IMR-90 (cell line): ENCODE results near the gene KLF8. TPM values are rescaled to one million over a fixed set of nuclear protein-coding genes. Genes with fewer than 3 reads are reported as not detected.
"Not testable (repeated sequence)": the region's sequence is repeated elsewhere in the genome, so short reads cannot be mapped to it uniquely, and the experiment has no call there.

Experiments
- ATAC-seq: fragments of 200-7000 bp; cut with Tn5 transposase; 2 replicates; pipeline ENCODE4 v1.9.1; 2020; ENCODE audit warnings: low read depth, mild to moderate bottlenecking, moderate library complexity
- BruUV-seq: library from RNA; stranded (reverse); fragments of 400-500 nt; replicated peaks from 2 replicates; lab custom pipeline; 2021; lab: Mats Ljungman, UMichigan
- CTCF ChIA-PET: fragments of 300-600 bp; formaldehyde crosslinking; extraction: SDS; loops from one replicate; lab custom pipeline; 2021; ENCODE audit warnings: antibody characterized with exemption; lab: Yijun Ruan, JAX
- POLR2A ChIA-PET: fragments of 300-600 bp; sonication (Branson Sonifier 250); formaldehyde crosslinking; loops from one replicate; lab custom pipeline; 2022; ENCODE audit warnings: antibody characterized with exemption; ENCODE audit not compliant: unreplicated experiment; lab: Charles Lee
- DNase-seq: peaks from one replicate; pipeline ENCODE4 v3.0.0; 2013
- H2AFZ ChIP-seq: replicated peaks from 2 replicates; pipeline ENCODE3; 2013; ENCODE audit warnings: low read length, mild to moderate bottlenecking; ENCODE audit not compliant: poor library complexity
- H2AK5ac ChIP-seq: 2 replicates; pipeline ENCODE4 v1.6.1; 2013; ENCODE audit warnings: low read depth, low read length, inconsistent platforms
- H2AK9ac ChIP-seq: replicated peaks from 2 replicates; pipeline ENCODE3; 2013; ENCODE audit warnings: mild to moderate bottlenecking, low read depth, low read length, moderate library complexity; ENCODE audit not compliant: poor library complexity
- H2BK120ac ChIP-seq: 2 replicates; pipeline ENCODE4 v1.6.1; 2013; ENCODE audit warnings: low read depth, low read length, inconsistent platforms
- H2BK15ac ChIP-seq: 3 replicates; pipeline ENCODE4 v1.6.1; 2013; ENCODE audit warnings: low read depth, low read length, inconsistent platforms
- H2BK20ac ChIP-seq: 2 replicates; pipeline ENCODE4 v1.6.1; 2013; ENCODE audit warnings: low read depth, mild to moderate bottlenecking, inconsistent platforms, low read length, moderate library complexity
- H2BK5ac ChIP-seq: 2 replicates; pipeline ENCODE4 v1.6.1; 2013; ENCODE audit warnings: mild to moderate bottlenecking, low read depth, low read length, inconsistent platforms; ENCODE audit not compliant: poor library complexity, severe bottlenecking
- H3K14ac ChIP-seq: replicated peaks from 2 replicates; pipeline ENCODE4 v1.6.1; 2013; ENCODE audit warnings: low read depth, low read length, inconsistent platforms
- H3K18ac ChIP-seq: 2 replicates; pipeline ENCODE4 v1.6.1; 2013; ENCODE audit warnings: low read depth, low read length, control low read depth
- H3K23ac ChIP-seq: 2 replicates; pipeline ENCODE4 v1.6.1; 2013; ENCODE audit warnings: low read depth, low read length, inconsistent platforms
- H3K27ac ChIP-seq: 2 replicates; pipeline ENCODE4 v1.5.1; 2013; ENCODE audit warnings: mild to moderate bottlenecking, control low read depth, low read length; ENCODE audit not compliant: insufficient read depth
- H3K27me3 ChIP-seq: 2 replicates; pipeline ENCODE4 v1.6.1; 2013; ENCODE audit warnings: low read length; ENCODE audit not compliant: control insufficient read depth, insufficient read depth
- H3K36me3 ChIP-seq: 2 replicates; pipeline ENCODE4 v1.6.1; 2013; ENCODE audit warnings: low read length, mixed read lengths; ENCODE audit not compliant: control insufficient read depth, insufficient read depth
- H3K4ac ChIP-seq: 2 replicates; pipeline ENCODE4 v1.6.1; 2013; ENCODE audit warnings: low read depth, low read length, inconsistent platforms
- H3K4me1 ChIP-seq: 2 replicates; pipeline ENCODE4 v1.6.1; 2013; ENCODE audit warnings: low read length, mixed read lengths; ENCODE audit not compliant: control insufficient read depth, insufficient read depth
- H3K4me2 ChIP-seq: 2 replicates; pipeline ENCODE4 v1.6.1; 2013; ENCODE audit warnings: low read depth, mild to moderate bottlenecking, control low read depth, low read length, moderate library complexity
- H3K4me3 ChIP-seq: 2 replicates; pipeline ENCODE4 v1.5.1; 2013; ENCODE audit warnings: low read depth, mild to moderate bottlenecking, control low read depth, low read length, moderate library complexity; ENCODE audit not compliant: insufficient read depth
- H3K56ac ChIP-seq: 2 replicates; pipeline ENCODE4 v1.6.1; 2013; ENCODE audit warnings: low read length, inconsistent platforms; ENCODE audit not compliant: insufficient read depth; ENCODE audit errors: extremely low read depth
- H3K79me1 ChIP-seq, 2 experiments: 2 replicates each; pipeline ENCODE4 v1.6.1; 2013; ENCODE audit warnings: low read length in 2 of 2, inconsistent platforms in 1 of 2, low read depth in 1 of 2
- H3K9ac ChIP-seq: 2 replicates; pipeline ENCODE4 v1.6.1; 2013; ENCODE audit warnings: low read depth, low read length, control low read depth
- H3K9me1 ChIP-seq: 2 replicates; pipeline ENCODE4 v1.6.1; 2013; ENCODE audit warnings: low read length, inconsistent platforms; ENCODE audit not compliant: insufficient read depth
- H3K9me3 ChIP-seq: 2 replicates; pipeline ENCODE4 v1.6.1; 2013; ENCODE audit warnings: low read length; ENCODE audit not compliant: control insufficient read depth, insufficient read depth
- H4K20me1 ChIP-seq: 2 replicates; pipeline ENCODE4 v1.6.1; 2013; ENCODE audit warnings: low read length, inconsistent platforms; ENCODE audit not compliant: insufficient read depth
- H4K5ac ChIP-seq: 2 replicates; pipeline ENCODE4 v1.6.1; 2013; ENCODE audit warnings: mild to moderate bottlenecking, low read depth, low read length, control low read depth
- H4K8ac ChIP-seq, 2 experiments: 2 replicates each; pipeline ENCODE4 v1.6.1; 2013; ENCODE audit warnings: low read depth in 2 of 2, low read length in 2 of 2, control low read depth in 1 of 2, inconsistent platforms in 1 of 2
- H4K91ac ChIP-seq: 2 replicates; pipeline ENCODE4 v1.6.1; 2013; ENCODE audit warnings: low read depth, low read length, inconsistent platforms; ENCODE audit not compliant: insufficient read depth
- WGBS, 2 experiments: methylation state at CpG; one replicate each; pipeline versions ENCODE4 v1.1.5 to v1.1.7; 2013; ENCODE audit warnings: missing lambda C conversion rate in 2 of 2; ENCODE audit not compliant: insufficient read length in 1 of 2; ENCODE audit errors: extremely low coverage in 2 of 2; 5-methylcytosine and 5-hydroxymethylcytosine counted together
- dilution Hi-C: fragments of 300-500 bp; cut with HindIII; formaldehyde crosslinking; loops from one replicate; pipeline ENCODE4 v1.14.3; 2018; ENCODE audit warnings: low sequenced_read_pairs; ENCODE audit not compliant: unreplicated experiment
- in situ Hi-C: fragments of 300-500 bp; cut with MboI; formaldehyde crosslinking; loops from 3 replicates; pipeline ENCODE4 v1.14.3; 2019; ENCODE audit warnings: low sequenced_read_pairs, inconsistent platforms, mixed read lengths
- intact Hi-C: fragments of 100-400 bp; cut with micrococcal nuclease; formaldehyde crosslinking; loops from 2 replicates; pipeline ENCODE4 v1.10.0; 2022
- polyA plus RNA-seq, 3 experiments: library from polyadenylated mRNA; depleted of rRNA; stranded (reverse); fragments of >200 nt; gene quantifications; 2 replicates each; pipeline ENCODE4 v1.2.3, GENCODE V29; 2012; ENCODE audit warnings: low replicate concordance in 1 of 3
- total RNA-seq: library from RNA; depleted of rRNA; stranded (reverse); fragments of >200 nt; gene quantifications from 2 replicates; pipeline ENCODE4 v1.2.3, GENCODE V29; 2012
- TF ChIP-seq, protein P1 (sequence below): conservative IDR thresholded peaks from 2 replicates; pipeline ENCODE4 v1.5.1; 2012; ENCODE audit warnings: mild to moderate bottlenecking, low read depth, low read length, improper control_type of control experiment

KLF8 gene
- total and polyA plus RNA-seq, 2 of the 4 experiments (the other 2 are of a cell fraction) = 0.07 TPM; not detected in 1

DNA sequence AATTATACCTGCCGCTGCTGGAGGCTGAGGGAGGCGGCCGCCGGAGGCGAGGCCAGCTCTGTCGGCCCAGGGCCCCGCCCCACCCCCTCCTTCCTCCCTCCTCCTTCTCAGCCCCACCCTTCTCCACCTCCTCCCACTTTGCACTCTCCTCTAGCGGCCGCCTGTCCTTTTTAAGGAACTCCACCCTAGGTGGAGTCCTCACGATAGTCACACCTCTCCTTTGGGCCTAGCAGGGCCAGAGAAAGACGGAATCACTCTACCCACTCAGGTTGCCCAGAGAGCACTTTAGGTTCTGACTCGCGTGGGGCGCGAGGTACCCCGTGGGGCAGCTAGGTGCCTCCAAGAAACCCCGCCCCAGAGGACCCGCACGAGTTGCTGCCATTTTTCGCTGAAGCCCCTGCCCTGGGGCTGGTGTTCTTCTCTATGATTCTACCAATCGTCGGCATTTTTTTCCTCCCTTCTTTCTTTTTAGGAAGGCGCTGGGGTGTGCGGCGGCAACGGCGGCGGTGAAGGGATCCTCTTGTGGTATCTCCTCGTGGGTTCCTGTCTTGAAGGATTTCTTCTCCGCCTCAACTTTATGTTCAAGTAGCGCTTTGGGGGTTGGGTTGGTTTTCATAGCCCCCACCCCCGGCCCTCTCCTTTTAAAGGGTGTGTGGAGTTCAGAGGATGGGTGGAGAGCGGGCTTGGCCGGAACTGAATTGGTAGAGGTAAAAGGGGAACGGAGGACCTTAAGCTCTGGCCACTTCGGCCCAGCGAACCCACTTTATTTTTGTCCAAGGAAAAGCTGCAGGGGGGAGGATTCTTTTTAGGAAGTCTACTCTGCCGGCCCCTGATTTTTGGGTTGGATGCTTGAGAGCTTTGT, at the start of gene KLF8 (continued):
- TF ChIP-seq, protein P1, sequence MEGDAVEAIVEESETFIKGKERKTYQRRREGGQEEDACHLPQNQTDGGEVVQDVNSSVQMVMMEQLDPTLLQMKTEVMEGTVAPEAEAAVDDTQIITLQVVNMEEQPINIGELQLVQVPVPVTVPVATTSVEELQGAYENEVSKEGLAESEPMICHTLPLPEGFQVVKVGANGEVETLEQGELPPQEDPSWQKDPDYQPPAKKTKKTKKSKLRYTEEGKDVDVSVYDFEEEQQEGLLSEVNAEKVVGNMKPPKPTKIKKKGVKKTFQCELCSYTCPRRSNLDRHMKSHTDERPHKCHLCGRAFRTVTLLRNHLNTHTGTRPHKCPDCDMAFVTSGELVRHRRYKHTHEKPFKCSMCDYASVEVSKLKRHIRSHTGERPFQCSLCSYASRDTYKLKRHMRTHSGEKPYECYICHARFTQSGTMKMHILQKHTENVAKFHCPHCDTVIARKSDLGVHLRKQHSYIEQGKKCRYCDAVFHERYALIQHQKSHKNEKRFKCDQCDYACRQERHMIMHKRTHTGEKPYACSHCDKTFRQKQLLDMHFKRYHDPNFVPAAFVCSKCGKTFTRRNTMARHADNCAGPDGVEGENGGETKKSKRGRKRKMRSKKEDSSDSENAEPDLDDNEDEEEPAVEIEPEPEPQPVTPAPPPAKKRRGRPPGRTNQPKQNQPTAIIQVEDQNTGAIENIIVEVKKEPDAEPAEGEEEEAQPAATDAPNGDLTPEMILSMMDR = no peak

DNA sequence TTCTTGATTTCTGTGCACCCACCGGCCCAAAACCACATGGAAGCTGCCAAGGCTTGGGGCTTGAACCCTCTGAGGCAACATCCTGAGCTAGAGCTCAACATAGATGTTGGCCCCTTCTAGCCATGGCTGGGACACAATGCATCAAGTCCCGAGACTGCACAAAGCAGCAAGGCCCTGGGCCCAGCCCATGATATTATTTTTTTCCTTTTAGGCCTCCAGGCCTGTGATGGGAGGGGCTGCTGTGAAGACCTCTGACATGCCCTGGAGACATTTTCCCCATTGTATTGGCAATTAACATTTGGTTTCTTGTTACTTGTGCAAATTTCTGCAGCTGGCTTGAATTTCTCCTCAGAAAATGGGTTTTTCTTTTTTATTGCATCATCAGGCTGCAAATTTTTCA, 25.2 kb upstream of the KLF8 start:
- H4K8ac ChIP-seq, H3K27me3 ChIP-seq, H4K5ac ChIP-seq, H3K14ac ChIP-seq, H3K23ac ChIP-seq, H3K4ac ChIP-seq, DNase-seq, H3K27ac ChIP-seq, in situ Hi-C loops, H3K56ac ChIP-seq, ATAC-seq, H3K9me3 ChIP-seq, H2BK20ac ChIP-seq, H2AK9ac ChIP-seq, dilution Hi-C loops, H3K18ac ChIP-seq, H3K36me3 ChIP-seq, POLR2A ChIA-PET, H3K9ac ChIP-seq, H4K91ac ChIP-seq, H3K4me2 ChIP-seq, CTCF ChIA-PET, H2AK5ac ChIP-seq, H3K9me1 ChIP-seq, BruUV-seq, H3K4me3 ChIP-seq, H3K79me1 ChIP-seq, H2BK120ac ChIP-seq, H2AFZ ChIP-seq, H4K20me1 ChIP-seq, intact Hi-C loops, H2BK15ac ChIP-seq, H2BK5ac ChIP-seq, H3K4me1 ChIP-seq: not testable (repeated sequence)
- 17% methylated on average over 1 of the region's 2 CpGs; no CpG with 5 or more reads in 1 of the 2 experiments for WGBS, 2 experiments
